HG03442 (cell line): ENCODE measurements around the gene PTPRN2.

Source experiments
- ATAC-seq: cut with Tn5 transposase; IDR thresholded peaks from one replicate; pipeline ENCODE4 v1.9.1; 2021; ENCODE audit warnings: mild to moderate bottlenecking, moderate library complexity; ENCODE audit not compliant: unreplicated experiment

PTPRN2 gene

GRCh38 chr7:157978766-157979165 is 608.9 kb downstream of the PTPRN2 start:
- no peak for ATAC-seq

GRCh38 chr7:157977717-157978496 is 609.7 kb downstream of the PTPRN2 start:
- no peak for ATAC-seq

GRCh38 chr7:157977306-157977705 is 610.3 kb downstream of the PTPRN2 start:
- ATAC-seq: no peak

GRCh38 chr7:157976406-157976805 is 611.2 kb downstream of the PTPRN2 start:
- no peak for ATAC-seq

GRCh38 chr7:157975401-157976372 is 611.9 kb downstream of the PTPRN2 start:
- ATAC-seq: no peak

GRCh38 chr7:157974678-157975230 is 612.9 kb downstream of the PTPRN2 start:
- ATAC-seq: no peak

GRCh38 chr7:157973971-157974677 is 613.5 kb downstream of the PTPRN2 start:
- no peak for ATAC-seq

- no peak for ATAC-seq
These were observed 614.7 kb downstream of the PTPRN2 start for GRCh38 chr7:157972914-157973313.

- no peak for ATAC-seq
These were observed 616.1 kb downstream of the PTPRN2 start for GRCh38 chr7:157971501-157971900.

- ATAC-seq: no peak
These were observed 616.9 kb downstream of the PTPRN2 start for GRCh38 chr7:157970744-157971143.

- no peak for ATAC-seq
These were observed 617.6 kb downstream of the PTPRN2 start for GRCh38 chr7:157969995-157970394.

- no peak for ATAC-seq
These were observed 621.1 kb downstream of the PTPRN2 start for GRCh38 chr7:157966490-157966889.

- no peak for ATAC-seq
These were observed 623.1 kb downstream of the PTPRN2 start for GRCh38 chr7:157964521-157964920.

GRCh38 chr7:157964016-157964415 is 623.6 kb downstream of the PTPRN2 start:
- no peak for ATAC-seq

- no peak for ATAC-seq
These were observed 624.1 kb downstream of the PTPRN2 start for GRCh38 chr7:157963526-157963925.

- ATAC-seq: no peak
These were observed 624.9 kb downstream of the PTPRN2 start for GRCh38 chr7:157962458-157963306.

GRCh38 chr7:157961731-157962457 is 625.7 kb downstream of the PTPRN2 start:
- ATAC-seq: no peak

- ATAC-seq: no peak
These were observed 632.1 kb downstream of the PTPRN2 start for GRCh38 chr7:157955348-157955999.

GRCh38 chr7:157954901-157955300 is 632.7 kb downstream of the PTPRN2 start:
- ATAC-seq: no peak
